CD4-positive, CD25-positive, alpha-beta regulatory T cell (primary cell): ENCODE data around the gene C10orf105. TPM values are rescaled to one million over a fixed set of nuclear protein-coding genes. Genes with fewer than 3 reads are reported as not detected.

ENCODE experiments used
- ATAC-seq, 2 donors: fragments of 150-1000 bp; cut with Tn5 transposase; one replicate each; pipeline ENCODE4 v1.10.0; 2021; ENCODE audit warnings: low read depth in 2 of 2, moderate number of reproducible peaks in 2 of 2, moderate library complexity in 1 of 2
- DNase-seq, 3 donors: peaks; one replicate each; pipeline versions ENCODE4 v3.0.0 to v3.0.0-alpha.2; 2012 to 2022; ENCODE audit warnings: mixed read lengths in 1 of 3
- H3K27ac ChIP-seq: one replicate; pipeline ENCODE4 v1.7.0; 2013; ENCODE audit warnings: mild to moderate bottlenecking, low read length; ENCODE audit not compliant: insufficient read depth, poor library complexity, severe bottlenecking
- H3K27me3 ChIP-seq: one replicate; pipeline ENCODE4 v1.7.0; 2013; ENCODE audit warnings: low read length; ENCODE audit not compliant: control insufficient read depth, insufficient read depth
- H3K36me3 ChIP-seq: one replicate; pipeline ENCODE4 v1.7.0; 2013; ENCODE audit warnings: mild to moderate bottlenecking, low read length, moderate library complexity; ENCODE audit not compliant: control insufficient read depth, insufficient read depth
- H3K4me1 ChIP-seq: 2 replicates; pipeline ENCODE4 v1.7.0; 2013; ENCODE audit warnings: mild to moderate bottlenecking, low read length; ENCODE audit not compliant: insufficient read depth, control insufficient read depth, poor library complexity, severe bottlenecking
- H3K4me3 ChIP-seq: one replicate; pipeline ENCODE4 v1.7.0; 2013; ENCODE audit warnings: low read depth, mild to moderate bottlenecking, low read length, moderate library complexity
- H3K9me3 ChIP-seq, 2 experiments: 1 replicate in 1 of 2; 2 replicates in 1 of 2; pipeline ENCODE4 v1.7.0; 2013; ENCODE audit warnings: low read length in 2 of 2, mild to moderate bottlenecking in 1 of 2, moderate library complexity in 1 of 2; ENCODE audit not compliant: control insufficient read depth in 2 of 2
- H3K27ac Mint-ChIP-seq, 3 donors: one replicate each; pipeline ENCODE4 v1.8.0; 2020 to 2022; ENCODE audit warnings: mild to moderate bottlenecking in 3 of 3, mixed read lengths in 3 of 3, moderate library complexity in 2 of 3
- H3K27me3 Mint-ChIP-seq: one replicate; pipeline ENCODE4 v1.8.0; 2022; ENCODE audit warnings: mild to moderate bottlenecking, mixed read lengths
- H3K36me3 Mint-ChIP-seq: one replicate; pipeline ENCODE4 v1.8.0; 2020; ENCODE audit warnings: mixed read lengths
- H3K4me1 Mint-ChIP-seq, 4 donors: one replicate each; pipeline ENCODE4 v1.8.0; 2020 to 2022; ENCODE audit warnings: mixed read lengths in 4 of 4, mild to moderate bottlenecking in 1 of 4
- H3K4me3 Mint-ChIP-seq, 4 donors: one replicate each; pipeline ENCODE4 v1.8.0; 2020 to 2022; ENCODE audit warnings: mild to moderate bottlenecking in 4 of 4, mixed read lengths in 4 of 4, moderate library complexity in 3 of 4
- H3K9me3 Mint-ChIP-seq, 7 donors: one replicate each; pipeline ENCODE4 v1.8.0; 2020 to 2022; ENCODE audit warnings: mixed read lengths in 7 of 7, mild to moderate bottlenecking in 3 of 7, moderate library complexity in 2 of 7
- polyA plus RNA-seq, 4 donors: library from polyadenylated mRNA; unstranded; fragments of 300-500 nt; fragmentation: Illumina TruSeq; gene quantifications; one replicate each; pipeline ENCODE4 v1.2.3, GENCODE V29; 2021
- total RNA-seq: library from RNA; stranded (reverse); gene quantifications from one replicate; pipeline ENCODE4 v1.2.3, GENCODE V29; 2022

The C10orf105 gene
- total RNA-seq (0.52 TPM), polyA plus RNA-seq (under 1 TPM in 2 of 4 donors, not detected in 2; 0.05 to 0.20 TPM)

- H3K27me3 ChIP-seq = no peaks in the 10 kb centered on the region
- H3K4me3 ChIP-seq = no peak within 1 kb of the TSS
- peaks cover 26% of the 10 kb centered on the region for H3K4me1 ChIP-seq
- H3K36me3 ChIP-seq = no peaks in the 10 kb centered on the region
- no peak for ATAC-seq
- peak within 1 kb of the TSS; percentile 17 to 82 (median 52) for H3K27ac Mint-ChIP-seq
- H3K4me3 Mint-ChIP-seq = no peak within 1 kb of the TSS
- no peak for DNase-seq
- peaks cover 7% of the 10 kb centered on the region for H3K36me3 Mint-ChIP-seq
- no peak within 1 kb of the TSS for H3K27ac ChIP-seq
- H3K27me3 Mint-ChIP-seq = peaks cover 4% of the 10 kb centered on the region
- H3K9me3 ChIP-seq = no peaks in the 10 kb centered on the region
- peaks cover 0 to 61% (median 17%) of the 10 kb centered on the region in 4 donors for H3K4me1 Mint-ChIP-seq
- H3K9me3 Mint-ChIP-seq = no peaks in the 10 kb centered on the region
Measured at GRCh38 chr10:71719464-71720201, at the start of gene C10orf105. C10orf105 (minus strand) TSS chr10:71719778; CDS start chr10:71716337, 3,441 bp downstream.

- no peaks in the 10 kb centered on the region for H3K9me3 Mint-ChIP-seq
- peak overlapping the region; percentile 87 to 94 (median 88) for H3K4me3 Mint-ChIP-seq
- Histone ChIP-seq H3K9me3 (no peaks in the 10 kb centered on the region), H3K36me3 (peaks cover 57% of the 10 kb centered on the region), H3K27me3 (no peaks in the 10 kb centered on the region), H3K27ac (peak overlapping the region; percentile 96), H3K4me3 (peak overlapping the region; percentile 26), H3K4me1 (peaks cover 95% of the 10 kb centered on the region)
- no peak for DNase-seq
- peaks cover 44% of the 10 kb centered on the region for H3K36me3 Mint-ChIP-seq
- peak overlapping the region; percentile 98 for H3K27ac Mint-ChIP-seq
- ATAC-seq = no peak
- no peaks in the 10 kb centered on the region for H3K27me3 Mint-ChIP-seq
- peaks cover 12 to 90% (median 64%) of the 10 kb centered on the region in 4 donors for H3K4me1 Mint-ChIP-seq
Measured at GRCh38 chr10:71767420-71768035, 48.0 kb upstream of the C10orf105 start.

GRCh38 chr10:71766717-71767419 is 47.3 kb upstream of the C10orf105 start:
- H3K27ac Mint-ChIP-seq = peak overlapping the region; percentile 89 to 98 (median 98)
- H3K36me3 Mint-ChIP-seq = peaks cover 39% of the 10 kb centered on the region
- peak overlapping the region; percentile 77 to 88 (median 88) for H3K4me3 Mint-ChIP-seq
- peak overlapping the region; percentile 96 for H3K27ac ChIP-seq
- H3K36me3 ChIP-seq = peaks cover 63% of the 10 kb centered on the region
- H3K27me3 ChIP-seq = no peaks in the 10 kb centered on the region
- DNase-seq (peak in 1 of 3 donors; percentile 86), ATAC-seq (no peak)
- H3K4me1 Mint-ChIP-seq = peaks cover 12 to 96% (median 67%) of the 10 kb centered on the region in 4 donors
- H3K9me3 ChIP-seq = no peaks in the 10 kb centered on the region
- peaks cover 100% of the 10 kb centered on the region for H3K4me1 ChIP-seq
- H3K9me3 Mint-ChIP-seq = no peaks in the 10 kb centered on the region
- H3K27me3 Mint-ChIP-seq = no peaks in the 10 kb centered on the region
- peak overlapping the region; percentile 48 for H3K4me3 ChIP-seq

GRCh38 chr10:71765906-71766716 is 46.5 kb upstream of the C10orf105 start:
- ATAC-seq = no peak
- no peak for DNase-seq
- Mint-ChIP-seq H3K36me3 (peaks cover 35% of the 10 kb centered on the region), H3K27me3 (no peaks in the 10 kb centered on the region), H3K4me3 (peak overlapping the region; percentile 77 to 88 (median 84)), H3K27ac (peak overlapping the region; percentile 89 to 98 (median 98)), H3K9me3 (no peaks in the 10 kb centered on the region), H3K4me1 (peaks cover 12 to 97% (median 65%) of the 10 kb centered on the region in 4 donors)
- H3K9me3 ChIP-seq = no peaks in the 10 kb centered on the region
- no peak overlapping the region for H3K4me3 ChIP-seq
- H3K27ac ChIP-seq = peak overlapping the region; percentile 96
- peaks cover 71% of the 10 kb centered on the region for H3K36me3 ChIP-seq
- no peaks in the 10 kb centered on the region for H3K27me3 ChIP-seq
- peaks cover 100% of the 10 kb centered on the region for H3K4me1 ChIP-seq

GRCh38 chr10:71765176-71765904 is 45.8 kb upstream of the C10orf105 start:
- H3K4me1 Mint-ChIP-seq = peaks cover 12 to 97% (median 70%) of the 10 kb centered on the region in 4 donors
- Histone ChIP-seq H3K4me3 (no peak overlapping the region), H3K27ac (peak overlapping the region; percentile 96), H3K36me3 (peaks cover 75% of the 10 kb centered on the region), H3K9me3 (no peaks in the 10 kb centered on the region), H3K27me3 (no peaks in the 10 kb centered on the region), H3K4me1 (peaks cover 100% of the 10 kb centered on the region)
- no peaks in the 10 kb centered on the region for H3K27me3 Mint-ChIP-seq
- peaks cover 41% of the 10 kb centered on the region for H3K36me3 Mint-ChIP-seq
- DNase-seq (no peak), ATAC-seq (no peak)
- H3K4me3 Mint-ChIP-seq = peak overlapping the region in 3 of 4 donors; percentile 72 to 84 (median 74)
- peak overlapping the region; percentile 86 to 98 (median 95) for H3K27ac Mint-ChIP-seq
- no peaks in the 10 kb centered on the region for H3K9me3 Mint-ChIP-seq

- H3K27ac ChIP-seq = peak overlapping the region; percentile 56
- no peaks in the 10 kb centered on the region for H3K9me3 Mint-ChIP-seq
- peaks cover 74% of the 10 kb centered on the region for H3K36me3 ChIP-seq
- no peak for ATAC-seq
- peak overlapping the region; percentile 70 to 98 (median 95) for H3K27ac Mint-ChIP-seq
- H3K4me1 ChIP-seq = peaks cover 91% of the 10 kb centered on the region
- H3K4me3 Mint-ChIP-seq = peak overlapping the region; percentile 63 to 84 (median 66)
- H3K9me3 ChIP-seq = no peaks in the 10 kb centered on the region
- peaks cover 35% of the 10 kb centered on the region for H3K36me3 Mint-ChIP-seq
- peaks cover 8 to 92% (median 61%) of the 10 kb centered on the region in 4 donors for H3K4me1 Mint-ChIP-seq
- H3K4me3 ChIP-seq = peak overlapping the region; percentile 1
- no peak for DNase-seq
- no peaks in the 10 kb centered on the region for H3K27me3 ChIP-seq
- no peaks in the 10 kb centered on the region for H3K27me3 Mint-ChIP-seq
Measured at GRCh38 chr10:71763352-71764127, 44.0 kb upstream of the C10orf105 start.
